HL-60 (cell line): Measurements from ENCODE around the gene SFTPB.

Source experiments
- GABPA ChIP-seq: IDR thresholded peaks from 2 replicates; pipeline ENCODE4 v1.6.1; 2012; ENCODE audit warnings: low read depth
- POLR2AphosphoS5 ChIP-seq: IDR thresholded peaks from 2 replicates; pipeline ENCODE4 v1.6.1; 2012; ENCODE audit warnings: low read depth
- TF ChIP-seq, protein P1 (sequence below): IDR thresholded peaks from one replicate; pipeline ENCODE4 v1.5.1; 2011; ENCODE audit warnings: low read length, control low read depth, inconsistent platforms; ENCODE audit not compliant: insufficient read depth
- TF ChIP-seq, protein P2 (sequence below): IDR thresholded peaks from 2 replicates; pipeline ENCODE4 v1.6.1; 2012; ENCODE audit warnings: low read depth; ENCODE audit not compliant: insufficient replicate concordance

DNA sequence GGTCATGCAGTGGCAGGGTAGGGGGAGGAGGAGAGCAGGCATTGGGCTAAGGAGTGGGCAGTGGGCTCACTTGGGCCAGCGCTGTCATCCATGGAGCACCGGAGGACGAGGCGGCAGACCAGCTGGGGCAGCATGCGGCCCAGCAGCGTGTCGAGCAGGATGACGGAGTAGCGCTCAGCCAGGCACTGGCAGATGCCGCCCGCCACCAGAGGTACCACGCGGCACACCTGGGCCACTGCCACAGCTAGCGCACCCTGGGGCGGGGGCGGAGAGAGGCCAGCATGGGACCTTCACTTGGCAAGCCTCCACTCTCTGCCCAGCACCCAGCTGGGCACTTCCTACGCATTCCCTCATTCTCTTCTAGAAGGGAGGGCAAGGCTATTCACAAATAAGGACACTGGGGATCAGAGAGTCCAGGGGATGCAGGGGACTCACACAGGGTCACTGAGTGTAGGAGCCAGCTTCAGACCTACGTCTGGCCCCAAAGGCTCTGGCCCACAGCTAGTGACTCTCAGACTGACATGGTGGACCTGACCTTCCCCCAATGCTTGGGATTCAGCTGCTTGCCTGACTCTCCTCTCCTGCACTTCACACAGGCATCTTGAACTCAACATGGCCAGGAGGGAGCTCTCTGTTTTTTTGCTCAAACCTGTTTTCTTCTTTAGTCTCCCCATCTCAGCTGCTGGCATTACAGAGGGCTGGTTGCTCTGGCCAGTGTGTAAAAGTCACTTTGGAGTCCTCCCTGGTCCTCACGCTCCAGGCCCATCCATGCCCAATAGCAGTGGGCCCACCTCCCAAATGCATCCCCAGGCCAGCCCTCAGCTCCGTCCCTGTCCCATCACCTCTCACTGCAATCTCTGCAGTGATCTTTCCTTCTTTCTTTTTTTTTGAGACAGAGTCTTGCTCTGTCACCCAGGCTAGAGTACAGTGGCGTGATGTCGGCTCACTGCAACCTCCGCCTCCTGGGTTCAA is 4.1 kb downstream of the SFTPB start:
- TF ChIP-seq, protein P1, sequence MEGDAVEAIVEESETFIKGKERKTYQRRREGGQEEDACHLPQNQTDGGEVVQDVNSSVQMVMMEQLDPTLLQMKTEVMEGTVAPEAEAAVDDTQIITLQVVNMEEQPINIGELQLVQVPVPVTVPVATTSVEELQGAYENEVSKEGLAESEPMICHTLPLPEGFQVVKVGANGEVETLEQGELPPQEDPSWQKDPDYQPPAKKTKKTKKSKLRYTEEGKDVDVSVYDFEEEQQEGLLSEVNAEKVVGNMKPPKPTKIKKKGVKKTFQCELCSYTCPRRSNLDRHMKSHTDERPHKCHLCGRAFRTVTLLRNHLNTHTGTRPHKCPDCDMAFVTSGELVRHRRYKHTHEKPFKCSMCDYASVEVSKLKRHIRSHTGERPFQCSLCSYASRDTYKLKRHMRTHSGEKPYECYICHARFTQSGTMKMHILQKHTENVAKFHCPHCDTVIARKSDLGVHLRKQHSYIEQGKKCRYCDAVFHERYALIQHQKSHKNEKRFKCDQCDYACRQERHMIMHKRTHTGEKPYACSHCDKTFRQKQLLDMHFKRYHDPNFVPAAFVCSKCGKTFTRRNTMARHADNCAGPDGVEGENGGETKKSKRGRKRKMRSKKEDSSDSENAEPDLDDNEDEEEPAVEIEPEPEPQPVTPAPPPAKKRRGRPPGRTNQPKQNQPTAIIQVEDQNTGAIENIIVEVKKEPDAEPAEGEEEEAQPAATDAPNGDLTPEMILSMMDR = no peak
- TF ChIP-seq POLR2AphosphoS5 (no peak), GABPA (no peak)
- TF ChIP-seq, protein P2, sequence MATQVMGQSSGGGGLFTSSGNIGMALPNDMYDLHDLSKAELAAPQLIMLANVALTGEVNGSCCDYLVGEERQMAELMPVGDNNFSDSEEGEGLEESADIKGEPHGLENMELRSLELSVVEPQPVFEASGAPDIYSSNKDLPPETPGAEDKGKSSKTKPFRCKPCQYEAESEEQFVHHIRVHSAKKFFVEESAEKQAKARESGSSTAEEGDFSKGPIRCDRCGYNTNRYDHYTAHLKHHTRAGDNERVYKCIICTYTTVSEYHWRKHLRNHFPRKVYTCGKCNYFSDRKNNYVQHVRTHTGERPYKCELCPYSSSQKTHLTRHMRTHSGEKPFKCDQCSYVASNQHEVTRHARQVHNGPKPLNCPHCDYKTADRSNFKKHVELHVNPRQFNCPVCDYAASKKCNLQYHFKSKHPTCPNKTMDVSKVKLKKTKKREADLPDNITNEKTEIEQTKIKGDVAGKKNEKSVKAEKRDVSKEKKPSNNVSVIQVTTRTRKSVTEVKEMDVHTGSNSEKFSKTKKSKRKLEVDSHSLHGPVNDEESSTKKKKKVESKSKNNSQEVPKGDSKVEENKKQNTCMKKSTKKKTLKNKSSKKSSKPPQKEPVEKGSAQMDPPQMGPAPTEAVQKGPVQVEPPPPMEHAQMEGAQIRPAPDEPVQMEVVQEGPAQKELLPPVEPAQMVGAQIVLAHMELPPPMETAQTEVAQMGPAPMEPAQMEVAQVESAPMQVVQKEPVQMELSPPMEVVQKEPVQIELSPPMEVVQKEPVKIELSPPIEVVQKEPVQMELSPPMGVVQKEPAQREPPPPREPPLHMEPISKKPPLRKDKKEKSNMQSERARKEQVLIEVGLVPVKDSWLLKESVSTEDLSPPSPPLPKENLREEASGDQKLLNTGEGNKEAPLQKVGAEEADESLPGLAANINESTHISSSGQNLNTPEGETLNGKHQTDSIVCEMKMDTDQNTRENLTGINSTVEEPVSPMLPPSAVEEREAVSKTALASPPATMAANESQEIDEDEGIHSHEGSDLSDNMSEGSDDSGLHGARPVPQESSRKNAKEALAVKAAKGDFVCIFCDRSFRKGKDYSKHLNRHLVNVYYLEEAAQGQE = no peak
